Gastrocnemius medialis (tissue), 4 donors: ENCODE data around the gene USP36. TPM values are rescaled to one million over a fixed set of nuclear protein-coding genes. Genes with fewer than 3 reads are reported as not detected.
A peak's percentile ranks its signal among the peaks of the same experiment; 100 is the strongest.

Source experiments
- ATAC-seq, 2 donors: fragments of 150-250 bp; one replicate each; pipeline ENCODE4 v1.9.1; 2016
- DNase-seq, 2 donors: peaks; one replicate each; pipeline ENCODE4 v3.0.0-alpha.2; 2019
- H3K27ac ChIP-seq, 4 donors: fragments of 200-600 bp; sonication (generic); 1 replicate in 1 of 4; 2 replicates in 3 of 4; pipeline ENCODE4 v1.5.1; 2016 to 2018; ENCODE audit warnings: mild to moderate bottlenecking in 2 of 4, moderate library complexity in 1 of 4
- H3K27me3 ChIP-seq, 3 donors: fragments of 200-600 bp; sonication (generic) in 2 of 3; 1 replicate in 1 of 3; 2 replicates in 2 of 3; pipeline versions ENCODE4 v1.5.1 to v1.6.0; 2016 to 2019; ENCODE audit warnings: mild to moderate bottlenecking in 1 of 3, moderate library complexity in 1 of 3
- H3K36me3 ChIP-seq, 2 donors: fragments of 200-600 bp; sonication (generic) in 1 of 2; one replicate each; pipeline ENCODE4 v1.5.1; 2017 to 2018
- H3K4me1 ChIP-seq, 2 donors: fragments of 200-600 bp; sonication (generic) in 1 of 2; one replicate each; pipeline ENCODE4 v1.5.1; 2016 to 2017; ENCODE audit warnings: mild to moderate bottlenecking in 2 of 2
- H3K4me3 ChIP-seq, 4 donors: fragments of 200-600 bp; sonication (generic) in 3 of 4; 1 replicate in 1 of 4; 2 replicates in 3 of 4; pipeline ENCODE4 v1.5.1; 2016 to 2019; ENCODE audit warnings: mild to moderate bottlenecking in 2 of 4
- H3K9me3 ChIP-seq, 3 donors: fragments of 200-600 bp; sonication (generic) in 2 of 3; 1 replicate in 1 of 3; 2 replicates in 2 of 3; pipeline ENCODE4 v1.5.1; 2016 to 2019
- POLR2A ChIP-seq, 2 donors: fragments of 450-650 bp; IDR thresholded peaks; one replicate each; pipeline ENCODE4 v1.6.1; 2017; ENCODE audit warnings: antibody characterized with exemption in 2 of 2, mild to moderate bottlenecking in 2 of 2, moderate library complexity in 2 of 2
- in situ Hi-C, 4 donors: fragments of 200-750 bp; cut with MboI; loops; one replicate each; pipeline versions ENCODE4 v1.15.0 to v1.8.0; 2017; ENCODE audit warnings: low sequenced_read_pairs in 4 of 4
- intact Hi-C: fragments of 100-400 bp; cut with DNase I; formaldehyde crosslinking; loops from one replicate; pipeline ENCODE4 v1.15.1; 2023; ENCODE audit warnings: low total_unique reads
- total RNA-seq, 4 donors: library from RNA; depleted of rRNA; stranded (reverse); fragments of >200 nt; gene quantifications; one replicate each; pipeline versions ENCODE4 v1.1.0 to v1.2.3, GENCODE V29; 2016
- TF ChIP-seq, protein P1 (sequence below), 5 experiments: fragments of 450-650 bp in 3 of 5; fragments of 200-600 bp in 2 of 5; sonication (generic) in 2 of 5; IDR thresholded peaks in 4 of 5; conservative IDR thresholded peaks in 1 of 5; 1 replicate in 4 of 5; 2 replicates in 1 of 5; pipeline ENCODE4 v1.5.1; 2016 to 2019; ENCODE audit warnings: antibody characterized with exemption in 5 of 5, mild to moderate bottlenecking in 3 of 5, moderate library complexity in 3 of 5

The USP36 gene
- total RNA-seq, 4 donors from 2014 or later: 15.2 to 21.1 (median 20.0) TPM

DNA sequence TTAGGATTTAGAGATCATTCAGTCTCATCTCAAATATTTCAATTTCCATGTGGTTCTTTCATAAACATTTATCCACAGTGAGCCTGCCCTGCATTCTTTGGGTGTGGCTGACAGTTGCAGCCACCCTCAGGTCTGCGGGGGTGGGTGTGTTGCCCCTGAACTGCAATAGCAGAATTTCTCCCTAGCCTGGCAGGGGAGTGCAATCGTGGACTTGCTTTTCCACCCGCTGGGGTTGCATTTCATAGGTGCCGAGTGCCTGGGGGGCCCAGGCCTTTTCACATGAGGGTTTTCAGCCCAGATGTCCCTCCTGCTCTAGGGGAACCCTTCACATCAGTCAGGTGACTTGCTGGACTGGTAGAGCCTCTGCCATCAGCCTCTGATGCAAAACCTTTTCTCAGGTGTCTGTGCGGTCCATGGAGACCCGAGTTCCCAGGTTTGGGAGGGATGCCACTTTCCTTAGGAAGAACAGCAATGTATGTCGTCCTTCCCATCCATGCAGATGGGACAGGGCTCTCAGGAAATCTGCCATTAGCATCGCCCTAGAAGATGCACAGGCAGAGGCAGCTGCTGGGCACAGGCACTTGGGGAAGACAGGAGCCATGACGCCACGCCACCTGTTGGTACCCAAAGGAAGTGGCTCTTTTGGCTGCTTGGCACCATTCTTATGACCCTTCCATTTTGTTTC lies 2.4 kb upstream of the USP36 start:
- H3K4me3 ChIP-seq: no peak overlapping the region
- H3K36me3 ChIP-seq: peaks cover 0 to under 1% of the 10 kb centered on the region in 2 donors
- in situ Hi-C loops: no loop called here
- TF ChIP-seq, protein P1, sequence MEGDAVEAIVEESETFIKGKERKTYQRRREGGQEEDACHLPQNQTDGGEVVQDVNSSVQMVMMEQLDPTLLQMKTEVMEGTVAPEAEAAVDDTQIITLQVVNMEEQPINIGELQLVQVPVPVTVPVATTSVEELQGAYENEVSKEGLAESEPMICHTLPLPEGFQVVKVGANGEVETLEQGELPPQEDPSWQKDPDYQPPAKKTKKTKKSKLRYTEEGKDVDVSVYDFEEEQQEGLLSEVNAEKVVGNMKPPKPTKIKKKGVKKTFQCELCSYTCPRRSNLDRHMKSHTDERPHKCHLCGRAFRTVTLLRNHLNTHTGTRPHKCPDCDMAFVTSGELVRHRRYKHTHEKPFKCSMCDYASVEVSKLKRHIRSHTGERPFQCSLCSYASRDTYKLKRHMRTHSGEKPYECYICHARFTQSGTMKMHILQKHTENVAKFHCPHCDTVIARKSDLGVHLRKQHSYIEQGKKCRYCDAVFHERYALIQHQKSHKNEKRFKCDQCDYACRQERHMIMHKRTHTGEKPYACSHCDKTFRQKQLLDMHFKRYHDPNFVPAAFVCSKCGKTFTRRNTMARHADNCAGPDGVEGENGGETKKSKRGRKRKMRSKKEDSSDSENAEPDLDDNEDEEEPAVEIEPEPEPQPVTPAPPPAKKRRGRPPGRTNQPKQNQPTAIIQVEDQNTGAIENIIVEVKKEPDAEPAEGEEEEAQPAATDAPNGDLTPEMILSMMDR (IDR thresholded peaks at IDR 0.05 in 4 of 5, conservative IDR thresholded peaks at IDR 0.05 in 1 of 5): peak in 4 of 5 experiments; percentile 10 to 43 (median 40)
- no peak for TF ChIP-seq POLR2A (IDR thresholded peaks at IDR 0.05)
- no peak for DNase-seq
- intact Hi-C loops: loop anchor here (5.0 kb wide), 2 partner anchors 126 to 166 kb away; no protein-coding TSS in a partner anchor
- no peak overlapping the region for H3K27ac ChIP-seq
- H3K4me1 ChIP-seq: peaks cover 13 to 18% of the 10 kb centered on the region in 2 donors
- H3K9me3 ChIP-seq: no peaks in the 10 kb centered on the region
- ATAC-seq: no peak
- H3K27me3 ChIP-seq: no peaks in the 10 kb centered on the region

DNA sequence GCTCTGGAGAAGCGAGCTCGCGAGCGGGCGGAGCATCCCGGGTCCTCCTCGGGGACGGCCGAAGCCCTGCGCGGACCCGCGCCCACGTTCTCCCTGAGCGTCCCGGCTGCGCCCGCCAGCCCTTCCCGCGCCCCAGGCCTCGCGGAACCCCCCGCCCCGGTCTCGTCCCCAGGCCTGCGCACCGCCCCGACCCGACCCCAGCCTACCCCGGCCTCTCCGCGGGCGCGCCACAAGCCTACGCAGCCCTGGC lies 159 bp downstream of the USP36 start:
- in situ Hi-C loops: no loop called here
- no peaks in the 10 kb centered on the region for H3K9me3 ChIP-seq
- intact Hi-C loops: loop anchor here (1.0 to 5.0 kb wide), 3 partner anchors 58 to 163 kb away; partner anchors contain the start of gene CYTH1
- H3K4me3 ChIP-seq: peak overlapping the region; percentile 86 to 92 (median 88)
- H3K27ac ChIP-seq: peak overlapping the region; percentile 91 to 97 (median 96)
- TF ChIP-seq, protein P1 (IDR thresholded peaks at IDR 0.05 in 4 of 5, conservative IDR thresholded peaks at IDR 0.05 in 1 of 5): no peak
- no peak for TF ChIP-seq POLR2A (IDR thresholded peaks at IDR 0.05)
- H3K4me1 ChIP-seq: peaks cover 13 to 18% of the 10 kb centered on the region in 2 donors
- ATAC-seq (peak; percentile 42 to 50), DNase-seq (no peak)
- H3K36me3 ChIP-seq: peaks cover 0 to 22% of the 10 kb centered on the region in 2 donors
- H3K27me3 ChIP-seq: no peaks in the 10 kb centered on the region

DNA sequence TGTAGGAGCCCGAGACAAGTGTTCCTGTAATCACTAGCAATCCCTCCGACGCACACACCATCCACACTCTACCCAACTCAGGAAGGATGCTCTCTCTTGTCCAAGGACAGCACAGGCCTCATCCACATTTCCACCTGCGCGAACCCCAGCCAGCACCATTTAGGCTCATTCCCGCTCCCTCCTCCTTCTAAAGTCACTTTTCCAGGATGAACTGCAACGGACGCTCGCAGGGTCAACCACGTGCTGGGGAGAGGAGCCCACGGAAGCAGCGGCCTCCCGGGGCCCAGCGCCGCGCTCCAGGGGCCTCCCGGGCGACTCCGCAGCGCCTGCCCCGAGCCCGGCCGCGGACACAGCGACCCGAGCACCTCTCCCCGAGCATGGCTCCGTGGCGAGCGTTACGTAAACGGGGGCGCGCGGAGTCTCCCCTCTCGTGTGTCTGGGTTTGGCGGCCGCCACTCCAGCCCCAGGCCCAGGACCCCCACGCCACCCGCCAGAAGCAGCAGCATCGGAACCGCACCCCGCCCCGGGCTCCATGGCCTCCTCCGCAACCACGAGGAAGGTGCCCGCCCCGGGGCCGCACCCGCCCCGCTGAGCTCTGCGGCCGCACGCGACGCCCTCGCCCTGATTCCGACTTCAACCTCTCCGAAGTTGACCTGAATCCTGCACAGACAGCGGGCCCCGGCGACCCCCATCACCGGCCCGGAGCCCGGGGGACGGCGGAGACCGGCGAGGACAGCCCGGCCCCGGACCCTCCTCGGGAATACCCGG lies 668 bp downstream of the USP36 start:
- Histone ChIP-seq H3K27ac (peak overlapping the region; percentile 91 to 97 (median 96)), H3K4me3 (peak overlapping the region; percentile 86 to 92 (median 88)), H3K9me3 (no peaks in the 10 kb centered on the region), H3K4me1 (peaks cover 13 to 18% of the 10 kb centered on the region in 2 donors), H3K27me3 (no peaks in the 10 kb centered on the region), H3K36me3 (peaks cover 3 to 28% of the 10 kb centered on the region in 2 donors)
- intact Hi-C loops: loop anchor here (1.0 to 5.0 kb wide), 4 partner anchors 43 to 163 kb away; partner anchors contain the start of gene CYTH1
- ATAC-seq (peak; percentile 29 to 30), DNase-seq (no peak)
- TF ChIP-seq, protein P1 (IDR thresholded peaks at IDR 0.05 in 4 of 5, conservative IDR thresholded peaks at IDR 0.05 in 1 of 5): no peak
- peak in 1 of 2 donors; percentile 37 for TF ChIP-seq POLR2A (IDR thresholded peaks at IDR 0.05)
- in situ Hi-C loops: no loop called here

DNA sequence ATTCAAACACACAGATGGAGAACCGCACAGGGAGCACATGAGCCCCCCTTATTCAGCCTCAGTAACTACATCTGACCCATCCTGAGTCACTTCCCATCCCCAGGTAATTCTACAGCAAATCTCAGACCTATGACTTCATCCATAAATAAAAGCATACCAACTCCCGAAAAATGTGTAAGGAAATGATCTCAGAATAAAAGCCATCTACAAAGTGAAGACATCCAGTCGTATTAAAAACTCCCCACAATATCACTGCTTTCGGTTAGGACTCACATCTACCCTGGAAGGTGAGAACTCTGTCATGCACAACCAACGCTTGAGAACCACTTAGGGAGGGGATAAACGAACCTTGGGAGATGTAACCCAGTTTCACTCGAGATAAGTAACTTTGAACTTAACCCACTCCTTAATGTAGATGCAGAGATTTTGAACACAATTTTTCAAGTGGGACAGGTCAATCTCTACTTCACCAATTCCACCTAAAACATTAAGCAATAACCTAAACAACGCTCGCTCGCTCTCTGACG lies 1.3 kb downstream of the USP36 start:
- peaks cover 13 to 18% of the 10 kb centered on the region in 2 donors for H3K4me1 ChIP-seq
- no peaks in the 10 kb centered on the region for H3K9me3 ChIP-seq
- ATAC-seq (no peak), DNase-seq (no peak)
- in situ Hi-C loops (no loop called here), intact Hi-C loops (loop anchor here (5.0 kb wide), 1 partner anchor 42 kb away; no protein-coding TSS in a partner anchor)
- peak overlapping the region; percentile 91 to 97 (median 96) for H3K27ac ChIP-seq
- H3K27me3 ChIP-seq: no peaks in the 10 kb centered on the region
- peak overlapping the region; percentile 86 to 92 (median 88) for H3K4me3 ChIP-seq
- TF ChIP-seq, protein P1 (IDR thresholded peaks at IDR 0.05 in 4 of 5, conservative IDR thresholded peaks at IDR 0.05 in 1 of 5): no peak
- no peak for TF ChIP-seq POLR2A (IDR thresholded peaks at IDR 0.05)
- H3K36me3 ChIP-seq: peaks cover 3 to 34% of the 10 kb centered on the region in 2 donors
